ENCODE measurements around the gene MYO5C. TPM values are rescaled to one million over a fixed set of nuclear protein-coding genes. Genes with fewer than 3 reads are reported as not detected.

The MYO5C gene
- total RNA-seq, 1 donor from 2014 or later, result 80.0 TPM

GRCh38 chr15:52281085-52282035 is 14.2 kb downstream of the MYO5C start:
- DNase-seq (no peak), ATAC-seq (peak; percentile 69)
- Histone ChIP-seq H3K27me3 (no peaks in the 10 kb centered on the region), H3K9me3 (no peaks in the 10 kb centered on the region), H3K4me1 (no peaks in the 10 kb centered on the region), H3K27ac (no peak overlapping the region), H3K36me3 (peaks cover 13% of the 10 kb centered on the region), H3K4me3 (no peak overlapping the region)
- intact Hi-C loops (cut with DNase I), result no loop called here
- TF ChIP-seq CTCF (IDR thresholded peaks at IDR 0.05), result no peak

DNA sequence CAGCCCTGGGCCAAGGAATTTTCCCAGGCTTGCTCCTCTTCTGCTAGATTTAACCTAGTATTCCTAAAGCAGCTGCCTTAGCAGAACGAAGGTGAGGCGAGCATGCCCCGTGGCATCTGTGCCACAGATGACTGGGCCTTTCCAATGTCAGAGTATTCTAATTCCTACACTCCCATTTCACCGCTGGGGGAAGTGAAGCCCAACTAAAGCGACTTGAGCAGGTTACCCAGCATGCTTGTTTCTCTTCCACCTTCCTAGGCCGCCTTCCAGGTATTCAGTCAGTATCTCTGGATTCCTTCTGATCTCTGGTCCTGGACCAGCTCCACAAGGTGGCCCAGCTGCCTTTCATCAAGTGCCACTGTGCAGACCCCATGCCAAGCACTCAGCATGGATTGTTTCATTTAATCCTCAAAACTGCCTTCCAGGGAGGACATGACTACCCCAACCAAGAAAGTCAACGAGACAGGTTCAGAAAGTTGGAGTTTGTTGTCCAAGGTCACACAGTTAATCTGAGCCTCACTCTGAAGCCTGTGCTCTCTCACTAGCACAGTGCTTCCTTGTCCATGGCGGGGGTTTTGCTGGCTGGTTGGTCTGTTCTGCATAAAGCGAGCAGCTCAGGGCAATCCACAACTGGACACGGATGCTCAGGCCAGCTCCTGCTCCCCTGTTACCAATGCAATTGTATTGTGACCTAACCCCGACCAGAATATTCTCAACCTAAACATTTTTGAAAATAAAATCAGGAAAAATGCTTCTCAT is 15.1 kb downstream of the MYO5C start:
- Histone ChIP-seq H3K36me3 (peaks cover 18% of the 10 kb centered on the region), H3K9me3 (no peaks in the 10 kb centered on the region), H3K4me3 (no peak overlapping the region), H3K27ac (no peak overlapping the region), H3K4me1 (no peaks in the 10 kb centered on the region), H3K27me3 (no peaks in the 10 kb centered on the region)
- intact Hi-C loops (cut with DNase I), result no loop called here
- no peak for TF ChIP-seq CTCF (IDR thresholded peaks at IDR 0.05)
- DNase-seq (no peak), ATAC-seq (no peak)

DNA sequence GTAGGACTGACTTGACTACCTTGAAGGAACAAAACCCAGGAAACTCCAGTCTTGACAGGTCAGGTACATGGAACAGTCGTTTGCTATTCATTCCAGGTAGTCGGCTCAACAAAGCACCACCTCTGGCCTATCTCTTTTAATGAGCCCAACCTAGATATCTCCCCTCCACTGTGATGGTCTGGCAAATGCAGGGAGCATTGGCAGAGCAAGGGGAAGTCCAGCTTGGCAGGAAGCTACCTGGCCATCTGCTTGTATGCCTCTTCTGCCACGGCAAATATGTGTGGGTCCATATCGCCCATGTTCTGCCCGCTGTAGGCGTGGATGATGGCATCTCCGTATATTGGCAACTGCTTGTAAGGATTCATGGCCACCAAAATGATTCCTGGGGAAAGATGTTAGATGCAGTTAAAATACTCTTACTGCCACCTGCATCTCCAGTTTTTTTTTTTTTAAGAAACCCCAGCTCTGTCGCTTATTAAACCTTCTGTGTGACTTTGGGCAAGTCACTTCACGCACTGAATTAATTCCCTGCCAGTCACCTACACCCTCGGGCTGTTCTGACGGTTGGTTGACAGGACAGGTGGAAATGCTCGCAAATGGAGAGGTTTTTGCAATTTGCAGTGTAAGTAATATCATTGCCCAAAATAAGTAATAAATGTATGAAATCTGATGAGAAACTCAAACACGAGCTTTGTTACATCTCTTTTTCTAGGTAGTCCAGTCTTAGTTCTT is 16.8 kb downstream of the MYO5C start:
- no peak for DNase-seq
- peaks cover 23% of the 10 kb centered on the region for H3K36me3 ChIP-seq
- TF ChIP-seq CTCF (IDR thresholded peaks at IDR 0.05), result no peak

DNA sequence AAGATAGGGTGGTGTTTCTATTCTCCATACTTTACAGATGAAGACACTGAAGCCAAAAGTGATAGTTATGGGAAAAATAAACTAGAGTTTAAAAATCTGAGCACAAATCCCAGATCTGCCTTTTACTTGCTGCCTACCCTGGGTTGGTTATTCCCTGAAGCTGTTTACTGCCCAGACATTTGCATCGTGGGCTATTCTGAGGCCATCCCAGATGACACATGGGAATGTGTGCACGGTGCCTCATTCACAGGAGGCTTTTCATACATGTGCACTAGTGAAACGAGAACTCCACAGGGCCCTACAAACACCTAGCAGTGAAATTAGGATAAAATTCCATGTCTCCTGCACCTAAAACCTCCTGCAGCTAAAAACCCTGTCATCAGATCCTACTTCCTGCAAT is 17.5 kb downstream of the MYO5C start:
- intact Hi-C loops (cut with DNase I), result no loop called here
- no peaks in the 10 kb centered on the region for H3K9me3 ChIP-seq

More for the DNA sequence above, 16.8 kb downstream of the MYO5C start:
- Histone ChIP-seq H3K27ac (no peak overlapping the region), H3K9me3 (no peaks in the 10 kb centered on the region), H3K4me1 (no peaks in the 10 kb centered on the region), H3K4me3 (no peak overlapping the region), H3K27me3 (no peaks in the 10 kb centered on the region)
- no peak for ATAC-seq
- intact Hi-C loops (cut with DNase I), result no loop called here

More for the DNA sequence above, 17.5 kb downstream of the MYO5C start:
- Histone ChIP-seq H3K36me3 (peaks cover 23% of the 10 kb centered on the region), H3K4me1 (no peaks in the 10 kb centered on the region), H3K27me3 (no peaks in the 10 kb centered on the region), H3K4me3 (no peak overlapping the region), H3K27ac (no peak overlapping the region)
- ATAC-seq, result no peak
- no peak for DNase-seq
- TF ChIP-seq CTCF (IDR thresholded peaks at IDR 0.05), result no peak

Measured in upper lobe of right lung (tissue), 1 donor.